ENCODE measurements around the gene EMILIN3.

The EMILIN3 gene

GRCh38 chr20:41377275-41377674 lies 10.7 kb upstream of the EMILIN3 start:
- no peak for DNase-seq (ENCODE audit: low spot score)
- TF ChIP-seq CTCF (IDR thresholded peaks at IDR 0.05; ENCODE audit: extremely low read depth, missing control alignments) = no peak

GRCh38 chr20:41376349-41376748 lies 9.7 kb upstream of the EMILIN3 start:
- no peak for TF ChIP-seq CTCF (IDR thresholded peaks at IDR 0.05; ENCODE audit: extremely low read depth, missing control alignments)
- no peak for DNase-seq (ENCODE audit: low spot score)

- DNase-seq (ENCODE audit: low spot score) = no peak
These were observed 9.2 kb upstream of the EMILIN3 start for GRCh38 chr20:41375846-41376245.

GRCh38 chr20:41373931-41374920 lies 7.6 kb upstream of the EMILIN3 start:
- TF ChIP-seq CTCF (IDR thresholded peaks at IDR 0.05; ENCODE audit: extremely low read depth, missing control alignments) = no peak
- DNase-seq (ENCODE audit: low spot score) = no peak

More at GRCh38 chr20:41375846-41376245, 9.2 kb upstream of the EMILIN3 start:
- no peak for TF ChIP-seq CTCF (IDR thresholded peaks at IDR 0.05; ENCODE audit: extremely low read depth, missing control alignments)

GRCh38 chr20:41373251-41373783 lies 6.7 kb upstream of the EMILIN3 start:
- no peak for DNase-seq (ENCODE audit: low spot score)
- no peak for TF ChIP-seq CTCF (IDR thresholded peaks at IDR 0.05; ENCODE audit: extremely low read depth, missing control alignments)

- no peak for TF ChIP-seq CTCF (IDR thresholded peaks at IDR 0.05; ENCODE audit: extremely low read depth, missing control alignments)
- DNase-seq (ENCODE audit: low spot score) = no peak
These were observed 4.8 kb upstream of the EMILIN3 start for GRCh38 chr20:41371371-41371770.

GRCh38 chr20:41370176-41370575 lies 3.6 kb upstream of the EMILIN3 start:
- no peak for TF ChIP-seq CTCF (IDR thresholded peaks at IDR 0.05; ENCODE audit: extremely low read depth, missing control alignments)
- no peak for DNase-seq (ENCODE audit: low spot score)
